LNCAP (cell line): Measurements from ENCODE around the gene RASGEF1C.

Source experiments
- CTCF ChIP-seq: fragments of 450-650 bp; IDR thresholded peaks from 2 replicates; pipeline ENCODE4 v1.5.1; 2017; ENCODE audit warnings: mild to moderate bottlenecking

The RASGEF1C gene

GRCh38 chr5:180235846-180236245, 26.8 kb upstream of the RASGEF1C start:
- no peak for TF ChIP-seq CTCF

- no peak for TF ChIP-seq CTCF
Measured at GRCh38 chr5:180235077-180235476, 26.1 kb upstream of the RASGEF1C start.

GRCh38 chr5:180234271-180234670, 25.3 kb upstream of the RASGEF1C start:
- TF ChIP-seq CTCF, result no peak

- no peak for TF ChIP-seq CTCF
Measured at GRCh38 chr5:180233729-180234128, 24.7 kb upstream of the RASGEF1C start.

- no peak for TF ChIP-seq CTCF
Measured at GRCh38 chr5:180230017-180230416, 21.0 kb upstream of the RASGEF1C start.

- no peak for TF ChIP-seq CTCF
Measured at GRCh38 chr5:180222056-180222455, 13.0 kb upstream of the RASGEF1C start.

GRCh38 chr5:180217797-180218196, 8.8 kb upstream of the RASGEF1C start:
- no peak for TF ChIP-seq CTCF

GRCh38 chr5:180216646-180217171, 7.7 kb upstream of the RASGEF1C start:
- no peak for TF ChIP-seq CTCF
